GM12878 (cell line): Measurements from ENCODE around the gene ANKRD33.

ENCODE experiments used
- CTCF ChIP-seq, 3 experiments: IDR thresholded peaks in 2 of 3; conservative IDR thresholded peaks in 1 of 3; 2 replicates each; pipeline ENCODE4 v1.5.1; 2011; ENCODE audit warnings: low read depth in 3 of 3, low read length in 3 of 3, mild to moderate bottlenecking in 3 of 3, control low read depth in 2 of 3, moderate library complexity in 2 of 3, inconsistent platforms in 1 of 3, mixed read lengths in 1 of 3; ENCODE audit not compliant: control insufficient read depth in 2 of 3, insufficient read depth in 1 of 3; ENCODE audit errors: extremely low read depth in 1 of 3
- POLR2A ChIP-seq: IDR thresholded peaks from 2 replicates; pipeline ENCODE4 v1.6.1; 2011; ENCODE audit warnings: low read depth, mild to moderate bottlenecking, low read length

GRCh38 chr12:51923506-51924365, 35.8 kb downstream of the ANKRD33 start:
- TF ChIP-seq POLR2A, result no peak
- TF ChIP-seq CTCF (IDR thresholded peaks at IDR 0.05 in 2 of 3, conservative IDR thresholded peaks at IDR 0.05 in 1 of 3; ENCODE audit: control insufficient read depth in 2 of 3, extremely low read depth in 1 of 3, insufficient read depth in 1 of 3, low read depth in 3 of 3, low read length in 3 of 3), result peak; percentile 71 to 86 (median 78)
